LNCAP (cell line): ENCODE data around the gene SPATA7.

Experiments
- TF ChIP-seq, protein P1 (sequence below): fragments of 450-650 bp; IDR thresholded peaks from 2 replicates; pipeline ENCODE4 v1.5.1; 2017; ENCODE audit warnings: mild to moderate bottlenecking

The SPATA7 gene

GRCh38 chr14:88454886-88455285 is 69.4 kb downstream of the SPATA7 start:
- TF ChIP-seq, protein P1, sequence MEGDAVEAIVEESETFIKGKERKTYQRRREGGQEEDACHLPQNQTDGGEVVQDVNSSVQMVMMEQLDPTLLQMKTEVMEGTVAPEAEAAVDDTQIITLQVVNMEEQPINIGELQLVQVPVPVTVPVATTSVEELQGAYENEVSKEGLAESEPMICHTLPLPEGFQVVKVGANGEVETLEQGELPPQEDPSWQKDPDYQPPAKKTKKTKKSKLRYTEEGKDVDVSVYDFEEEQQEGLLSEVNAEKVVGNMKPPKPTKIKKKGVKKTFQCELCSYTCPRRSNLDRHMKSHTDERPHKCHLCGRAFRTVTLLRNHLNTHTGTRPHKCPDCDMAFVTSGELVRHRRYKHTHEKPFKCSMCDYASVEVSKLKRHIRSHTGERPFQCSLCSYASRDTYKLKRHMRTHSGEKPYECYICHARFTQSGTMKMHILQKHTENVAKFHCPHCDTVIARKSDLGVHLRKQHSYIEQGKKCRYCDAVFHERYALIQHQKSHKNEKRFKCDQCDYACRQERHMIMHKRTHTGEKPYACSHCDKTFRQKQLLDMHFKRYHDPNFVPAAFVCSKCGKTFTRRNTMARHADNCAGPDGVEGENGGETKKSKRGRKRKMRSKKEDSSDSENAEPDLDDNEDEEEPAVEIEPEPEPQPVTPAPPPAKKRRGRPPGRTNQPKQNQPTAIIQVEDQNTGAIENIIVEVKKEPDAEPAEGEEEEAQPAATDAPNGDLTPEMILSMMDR: no peak

- TF ChIP-seq, protein P1: peak; percentile 68
These were observed 77.9 kb downstream of the SPATA7 start for GRCh38 chr14:88463318-88463717.

DNA sequence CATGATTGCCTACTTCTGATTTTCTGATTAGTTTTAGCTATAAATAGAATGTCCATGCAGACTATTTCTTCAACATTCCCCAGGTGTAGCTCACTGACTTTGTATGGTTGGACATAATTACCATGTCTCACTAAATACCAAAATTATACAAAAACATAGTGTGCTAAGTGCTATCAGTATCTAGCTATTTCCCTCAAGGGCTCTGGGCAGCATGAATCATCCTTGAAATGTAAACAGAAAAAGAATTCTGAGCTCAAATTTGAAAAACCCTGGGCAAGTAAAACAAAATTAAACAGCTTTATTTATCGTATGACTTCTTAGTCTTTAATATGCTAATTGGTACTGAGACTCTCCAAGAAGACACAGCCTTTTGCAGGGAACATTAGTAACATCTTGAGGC is 82.9 kb downstream of the SPATA7 start:
- TF ChIP-seq, protein P1: no peak

- TF ChIP-seq, protein P1: no peak
These were observed 85.3 kb downstream of the SPATA7 start for GRCh38 chr14:88470542-88471440.

- TF ChIP-seq, protein P1: no peak
These were observed 88.3 kb downstream of the SPATA7 start for GRCh38 chr14:88473791-88474190.

DNA sequence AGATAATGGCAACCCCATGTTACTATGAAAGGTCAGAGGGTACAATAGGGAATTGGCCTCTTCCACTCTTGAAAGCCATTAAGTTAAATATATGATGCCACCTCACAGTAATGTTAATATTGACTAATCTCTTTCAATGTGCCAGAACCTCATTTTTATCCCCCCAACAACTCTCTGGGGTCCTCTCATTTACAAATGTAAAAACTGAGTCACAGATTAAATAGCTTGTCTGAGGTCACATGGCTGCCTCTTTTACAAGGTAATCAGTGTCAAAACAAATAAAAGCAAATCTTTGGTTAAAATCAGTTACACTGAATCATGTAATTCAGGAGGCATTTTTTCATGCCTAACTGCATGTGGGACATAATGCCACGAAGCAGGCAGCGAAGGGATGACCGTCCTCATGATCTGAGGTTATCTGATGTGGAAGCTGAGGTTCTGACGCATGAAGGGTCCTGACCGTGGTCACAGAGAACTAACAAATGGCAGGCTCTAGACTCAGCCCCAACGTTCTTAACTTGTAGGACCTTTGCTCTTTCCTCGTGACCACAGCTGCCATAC is 90.8 kb downstream of the SPATA7 start:
- TF ChIP-seq, protein P1: no peak

DNA sequence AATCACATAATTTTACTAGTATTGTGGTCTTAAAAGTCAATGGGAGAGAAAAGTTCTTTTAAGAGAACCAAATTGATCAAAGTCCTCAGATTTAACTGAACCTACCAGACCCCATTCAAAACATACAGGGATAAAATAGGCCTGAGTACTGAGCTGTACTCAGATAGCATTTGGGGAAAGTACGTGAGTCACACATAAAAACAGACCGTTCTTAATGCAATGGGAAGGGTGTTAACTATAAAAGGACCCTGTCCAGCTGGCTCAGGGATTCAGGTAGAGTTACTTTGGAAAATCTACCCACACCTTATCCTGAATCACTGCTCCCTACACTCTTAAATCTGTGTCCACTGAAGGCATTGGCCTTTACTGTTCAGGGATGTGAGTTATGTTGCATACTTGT is 91.4 kb downstream of the SPATA7 start:
- TF ChIP-seq, protein P1: no peak
